ENCODE measurements around the gene KAT2B.

The KAT2B gene

GRCh38 chr3:20099060-20099459 is 58.8 kb downstream of the KAT2B start:
- no peak for DNase-seq

GRCh38 chr3:20100151-20100550 is 59.9 kb downstream of the KAT2B start:
- no peak for DNase-seq

DNA sequence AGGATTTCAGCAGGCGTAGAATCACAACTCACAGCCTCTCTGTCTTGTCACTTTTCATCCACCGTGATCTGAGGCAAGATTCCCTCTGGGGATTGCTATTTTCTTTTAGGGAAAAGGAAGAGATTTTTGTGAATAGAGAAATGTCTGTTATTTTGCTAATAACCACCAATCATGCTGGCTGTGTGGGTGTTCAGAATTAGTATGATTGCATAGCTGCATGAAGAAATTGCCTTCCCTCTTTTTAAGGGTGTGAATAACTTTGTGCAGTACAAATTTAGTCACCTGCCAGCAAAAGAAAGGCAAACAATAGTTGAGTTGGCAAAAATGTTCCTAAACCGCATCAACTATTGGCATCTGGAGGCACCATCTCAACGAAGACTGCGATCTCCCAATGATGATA is 60.8 kb downstream of the KAT2B start:
- DNase-seq, result no peak

- no peak for DNase-seq
These were observed 63.5 kb downstream of the KAT2B start for GRCh38 chr3:20103731-20104130.

DNA sequence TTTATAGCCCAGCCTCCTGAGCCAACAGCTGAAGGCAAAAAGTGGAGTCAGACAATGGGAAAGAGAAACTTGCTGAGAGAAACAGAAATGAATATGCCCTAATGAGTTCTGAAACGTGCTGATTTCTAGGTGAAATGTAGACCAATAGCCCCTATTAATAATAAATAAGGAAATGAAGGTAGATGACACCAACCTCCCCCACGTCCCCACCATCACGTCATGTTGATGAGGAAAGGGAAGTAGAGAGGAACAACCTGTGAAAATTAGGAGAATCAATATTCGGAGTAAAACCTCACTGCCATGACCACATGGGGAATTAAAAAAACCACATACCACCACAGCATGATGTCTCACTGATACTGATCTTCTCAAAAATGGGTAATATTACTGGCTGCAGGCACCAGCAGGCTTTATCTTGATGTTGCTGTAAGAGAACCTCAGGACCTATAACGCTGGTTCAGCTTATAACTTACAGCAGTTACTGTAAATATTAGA is 64.0 kb downstream of the KAT2B start:
- no peak for DNase-seq

GRCh38 chr3:20105513-20106280 is 65.5 kb downstream of the KAT2B start:
- DNase-seq, result no peak

- DNase-seq, result no peak
These were observed 67.5 kb downstream of the KAT2B start for GRCh38 chr3:20107722-20108121.

DNA sequence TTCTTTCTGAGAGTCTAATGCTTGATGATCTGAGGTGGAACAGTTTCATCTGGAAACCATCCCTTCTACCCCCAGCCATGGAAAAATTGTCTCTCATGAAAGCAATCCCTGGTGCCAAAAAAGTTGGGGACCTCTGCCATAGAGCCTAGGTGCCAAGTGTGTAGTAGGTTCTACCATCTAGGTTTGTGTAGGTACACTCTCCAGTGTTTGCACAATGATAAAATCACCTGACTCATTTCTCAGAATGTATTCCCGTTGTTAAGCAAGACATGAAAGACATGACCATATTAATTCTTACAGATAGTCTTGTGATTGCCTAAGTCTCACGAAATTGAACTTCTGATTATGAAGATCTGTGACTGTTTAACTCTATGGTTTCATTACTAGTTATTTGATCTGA is 68.6 kb downstream of the KAT2B start:
- no peak for DNase-seq

GRCh38 chr3:20110826-20111225 is 70.6 kb downstream of the KAT2B start:
- DNase-seq, result no peak

GRCh38 chr3:20111836-20112235 is 71.6 kb downstream of the KAT2B start:
- DNase-seq, result no peak

- DNase-seq, result no peak
These were observed 80.8 kb downstream of the KAT2B start for GRCh38 chr3:20121088-20121487.

- no peak for DNase-seq
These were observed 82.9 kb downstream of the KAT2B start for GRCh38 chr3:20123131-20123652.

DNA sequence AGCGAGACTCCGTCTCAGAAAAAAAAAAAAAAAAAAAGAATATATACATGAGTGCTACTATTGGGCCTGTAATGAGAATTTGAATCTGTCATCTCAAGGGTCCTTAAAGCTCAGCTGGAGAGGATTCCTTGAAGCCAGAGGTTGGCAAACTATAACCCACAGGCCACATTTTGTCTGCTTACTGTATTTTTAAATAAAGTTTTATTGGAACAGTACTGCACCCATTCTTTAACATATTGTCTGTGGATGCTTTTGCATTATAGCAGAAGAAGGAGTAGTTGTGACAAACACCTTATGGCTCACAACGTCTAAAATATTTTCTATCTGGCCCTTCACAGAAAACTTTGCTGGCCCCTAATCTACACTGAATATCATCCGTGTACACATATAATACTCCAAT is 85.0 kb downstream of the KAT2B start:
- DNase-seq, result no peak

- DNase-seq, result no peak
These were observed 85.7 kb downstream of the KAT2B start for GRCh38 chr3:20125897-20126296.

DNA sequence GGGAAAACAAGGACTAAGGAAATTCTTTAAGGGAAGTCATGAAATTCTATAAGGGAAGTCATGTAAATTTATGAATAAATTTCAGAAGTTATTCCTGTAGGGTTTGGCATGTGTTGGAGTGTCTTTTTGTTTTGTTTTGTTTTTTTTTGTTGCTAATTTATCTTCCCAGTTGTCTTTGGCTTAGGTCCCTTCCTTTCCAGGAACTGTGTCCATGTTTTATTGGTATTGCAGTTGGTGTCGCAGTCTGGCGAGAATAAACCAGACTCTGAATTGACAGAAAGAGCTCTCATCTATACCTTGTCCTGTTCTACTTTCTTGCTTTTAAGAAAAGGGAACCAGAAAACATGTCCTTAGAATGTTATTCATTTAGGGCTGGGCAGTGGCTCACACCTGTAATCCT is 88.1 kb downstream of the KAT2B start:
- no peak for DNase-seq

DNA sequence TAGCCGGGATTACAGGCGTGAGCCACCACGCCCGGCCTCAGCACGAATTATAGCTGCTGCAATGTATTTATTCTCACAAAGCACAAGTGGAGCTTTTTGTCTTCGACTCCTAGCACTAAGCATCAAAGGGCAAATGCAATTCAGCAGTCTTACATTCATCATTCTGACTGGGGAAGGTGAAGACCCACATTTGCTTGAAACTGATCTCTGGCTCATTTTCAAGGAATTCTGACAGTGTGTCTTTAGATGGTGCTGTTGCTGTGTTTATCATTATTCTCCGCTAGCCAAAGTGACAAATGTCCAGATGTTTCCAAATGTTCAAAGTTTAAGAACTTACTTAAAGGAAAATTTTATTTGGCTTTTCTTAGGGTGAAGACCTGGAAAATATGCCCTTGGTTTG is 89.9 kb downstream of the KAT2B start:
- DNase-seq, result no peak

- no peak for DNase-seq
These were observed 96.0 kb downstream of the KAT2B start for GRCh38 chr3:20136231-20136630.

- no peak for DNase-seq
These were observed 97.4 kb downstream of the KAT2B start for GRCh38 chr3:20137647-20138046.

GRCh38 chr3:20140881-20141280 is 100.6 kb downstream of the KAT2B start:
- no peak for DNase-seq

- no peak for DNase-seq
These were observed 101.1 kb downstream of the KAT2B start for GRCh38 chr3:20141316-20141715.

DNA sequence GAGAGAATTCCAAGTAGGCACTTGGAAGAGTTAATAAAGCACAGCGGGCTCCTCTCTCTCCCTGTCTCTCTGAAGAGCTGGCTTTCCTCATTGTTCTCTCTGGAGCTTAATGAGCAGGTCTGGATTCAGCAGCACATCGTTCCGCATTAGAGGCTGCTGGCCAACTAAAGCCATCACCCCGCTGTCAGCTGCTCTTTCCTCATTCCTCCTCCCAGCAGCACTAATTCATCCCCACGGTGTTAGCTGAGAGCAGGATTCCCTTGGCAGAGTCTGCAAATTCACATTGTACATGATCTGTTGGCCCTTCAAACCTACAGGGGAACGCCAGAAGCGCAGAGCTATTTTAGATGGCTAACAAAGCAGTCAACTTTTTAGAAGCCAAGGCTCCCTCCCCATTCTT is 101.6 kb downstream of the KAT2B start:
- no peak for DNase-seq

- no peak for DNase-seq
These were observed 102.3 kb downstream of the KAT2B start for GRCh38 chr3:20142517-20142916.

DNA sequence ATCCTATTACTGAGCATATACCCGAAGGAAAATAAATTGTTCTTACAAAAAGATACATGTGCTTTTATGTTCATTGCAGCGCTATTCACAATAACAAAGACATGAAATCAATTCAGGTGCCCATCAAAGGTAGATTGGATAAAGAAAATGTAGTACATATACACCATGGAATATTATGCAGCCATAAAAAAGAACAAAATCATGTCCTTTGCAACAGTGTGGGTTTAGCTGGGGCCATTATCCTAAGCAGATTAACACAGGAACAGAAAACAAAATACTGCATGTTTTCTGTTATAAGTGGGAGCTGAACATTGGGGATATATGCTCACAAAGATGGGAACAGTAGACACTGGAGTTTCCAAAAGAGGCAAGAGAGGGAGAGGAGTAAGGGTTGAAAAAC is 103.3 kb downstream of the KAT2B start:
- no peak for DNase-seq

DNA sequence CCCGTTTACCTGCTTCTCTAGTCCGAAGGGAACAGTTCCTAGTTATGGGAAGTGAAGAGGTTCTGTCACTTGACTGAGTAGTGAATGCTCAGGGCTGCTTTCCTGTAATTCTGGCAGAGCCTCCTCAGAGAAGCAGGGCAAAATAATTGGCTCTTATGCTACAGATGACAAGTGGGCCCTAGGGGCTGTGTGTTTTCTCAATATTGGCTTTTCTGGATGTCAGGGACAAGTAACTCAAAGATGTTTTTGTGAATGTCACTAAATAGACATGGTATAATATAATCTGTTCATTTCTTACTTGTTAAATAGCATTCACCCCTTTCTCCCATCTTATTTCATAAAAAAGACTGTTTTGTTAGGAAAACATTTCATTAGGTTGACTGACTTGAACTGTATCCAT is 105.6 kb downstream of the KAT2B start:
- DNase-seq, result no peak
